ENCODE measurements around the gene CFAP126. TPM values are rescaled to one million over a fixed set of nuclear protein-coding genes. Genes with fewer than 3 reads are reported as not detected.

Gene CFAP126
- total and polyA plus RNA-seq, 2 of the 13 experiments (the other 11 are each of a cell fraction or from before 2014, with no cell fraction given) = not detected

DNA sequence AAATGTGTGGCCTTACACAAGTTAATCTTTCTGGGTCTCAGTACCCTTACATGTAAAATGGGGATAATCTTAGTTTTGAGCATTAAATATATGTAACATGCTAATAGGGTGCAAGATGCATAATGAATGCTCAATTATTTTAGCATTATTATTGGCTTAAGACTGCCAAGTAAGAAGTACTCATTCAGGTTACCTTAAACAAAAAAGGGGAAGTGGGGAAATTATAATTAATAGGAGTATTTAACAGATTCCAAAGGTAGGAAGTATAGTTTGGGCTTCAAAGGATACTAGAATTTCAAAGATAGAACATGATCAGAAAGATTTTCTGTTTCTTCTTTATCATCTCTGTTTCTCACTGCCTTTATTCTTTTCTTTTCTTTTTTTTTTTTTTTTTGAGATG is 5.8 kb upstream of the CFAP126 start:
- POLR2A ChIA-PET = interaction anchor here (1.1 kb wide), 1 partner anchor 60 kb away, joined by 3 read pairs; no protein-coding TSS in a partner anchor
- peaks cover 0 to under 1% of the 10 kb centered on the region in 2 experiments; a peak in 1 of 5 replicates for H3K36me3 ChIP-seq (replicated peaks in 1 of 2; ENCODE audit: control insufficient read depth in 1 of 2, insufficient read depth in 2 of 2, low read length in 2 of 2)
- H3K79me2 ChIP-seq (ENCODE audit: insufficient read depth, low read length) = no peaks in the 10 kb centered on the region
- H3K4me2 ChIP-seq (ENCODE audit: low read depth, low read length) = no peak overlapping the region
- H3K4me3 ChIP-seq (replicated peaks in 1 of 3; ENCODE audit: insufficient read depth in 1 of 3, low read depth in 2 of 3, low read length in 3 of 3) = no peak overlapping the region
- no peak for TF ChIP-seq FOXO1 (CRISPR knock-in tag; IDR thresholded peaks at IDR 0.05)
- TF ChIP-seq IKZF4 (CRISPR knock-in tag; IDR thresholded peaks at IDR 0.05; ENCODE audit: borderline replicate concordance, low read depth, not compliant biosample characterization) = no peak
- TF ChIP-seq, protein P1, sequence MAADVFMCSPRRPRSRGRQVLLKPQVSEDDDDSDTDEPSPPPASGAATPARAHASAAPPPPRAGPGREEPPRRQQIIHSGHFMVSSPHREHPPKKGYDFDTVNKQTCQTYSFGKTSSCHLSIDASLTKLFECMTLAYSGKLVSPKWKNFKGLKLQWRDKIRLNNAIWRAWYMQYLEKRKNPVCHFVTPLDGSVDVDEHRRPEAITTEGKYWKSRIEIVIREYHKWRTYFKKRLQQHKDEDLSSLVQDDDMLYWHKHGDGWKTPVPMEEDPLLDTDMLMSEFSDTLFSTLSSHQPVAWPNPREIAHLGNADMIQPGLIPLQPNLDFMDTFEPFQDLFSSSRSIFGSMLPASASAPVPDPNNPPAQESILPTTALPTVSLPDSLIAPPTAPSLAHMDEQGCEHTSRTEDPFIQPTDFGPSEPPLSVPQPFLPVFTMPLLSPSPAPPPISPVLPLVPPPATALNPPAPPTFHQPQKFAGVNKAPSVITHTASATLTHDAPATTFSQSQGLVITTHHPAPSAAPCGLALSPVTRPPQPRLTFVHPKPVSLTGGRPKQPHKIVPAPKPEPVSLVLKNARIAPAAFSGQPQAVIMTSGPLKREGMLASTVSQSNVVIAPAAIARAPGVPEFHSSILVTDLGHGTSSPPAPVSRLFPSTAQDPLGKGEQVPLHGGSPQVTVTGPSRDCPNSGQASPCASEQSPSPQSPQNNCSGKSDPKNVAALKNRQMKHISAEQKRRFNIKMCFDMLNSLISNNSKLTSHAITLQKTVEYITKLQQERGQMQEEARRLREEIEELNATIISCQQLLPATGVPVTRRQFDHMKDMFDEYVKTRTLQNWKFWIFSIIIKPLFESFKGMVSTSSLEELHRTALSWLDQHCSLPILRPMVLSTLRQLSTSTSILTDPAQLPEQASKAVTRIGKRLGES (CRISPR knock-in tag; IDR thresholded peaks at IDR 0.05; ENCODE audit: borderline replicate concordance) = no peak
- no peak for TF ChIP-seq JARID2 (CRISPR knock-in tag; IDR thresholded peaks at IDR 0.05; ENCODE audit: insufficient replicate concordance)
- TF ChIP-seq, protein P2, sequence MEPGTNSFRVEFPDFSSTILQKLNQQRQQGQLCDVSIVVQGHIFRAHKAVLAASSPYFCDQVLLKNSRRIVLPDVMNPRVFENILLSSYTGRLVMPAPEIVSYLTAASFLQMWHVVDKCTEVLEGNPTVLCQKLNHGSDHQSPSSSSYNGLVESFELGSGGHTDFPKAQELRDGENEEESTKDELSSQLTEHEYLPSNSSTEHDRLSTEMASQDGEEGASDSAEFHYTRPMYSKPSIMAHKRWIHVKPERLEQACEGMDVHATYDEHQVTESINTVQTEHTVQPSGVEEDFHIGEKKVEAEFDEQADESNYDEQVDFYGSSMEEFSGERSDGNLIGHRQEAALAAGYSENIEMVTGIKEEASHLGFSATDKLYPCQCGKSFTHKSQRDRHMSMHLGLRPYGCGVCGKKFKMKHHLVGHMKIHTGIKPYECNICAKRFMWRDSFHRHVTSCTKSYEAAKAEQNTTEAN (CRISPR knock-in tag; conservative IDR thresholded peaks at IDR 0.05) = no peak
- no peak for TF ChIP-seq ZNF577 (CRISPR knock-in tag; IDR thresholded peaks at IDR 0.05; ENCODE audit: borderline replicate concordance, low read depth)
- no peak for TF ChIP-seq SMAD3 (CRISPR knock-in tag; IDR thresholded peaks at IDR 0.05)
- DNase-seq (ENCODE audit: low spot score) (no peak), FAIRE-seq (no peak), ATAC-seq (no peak)
- in situ Hi-C loops (cut with HindIII; ENCODE audit: extremely low pct_ligation_motif_present, low pct_unique_long_range_greater_than_20kb) = no loop called here
- BruUV-seq (replicated peaks) = no TSS peak
- peaks cover 17% of the 10 kb centered on the region for H3K4me1 ChIP-seq (ENCODE audit: insufficient read depth, low read length)
- H3K9ac ChIP-seq (ENCODE audit: insufficient read depth, low read depth, low read length) = no peak overlapping the region
- no peak overlapping the region for H3K27ac ChIP-seq (ENCODE audit: extremely low read length, insufficient read depth, low read length)
- no peak overlapping the region for H2AFZ ChIP-seq (ENCODE audit: low read length)
- intact Hi-C loops (cut with micrococcal nuclease; ENCODE audit: unreplicated experiment) = no loop called here
- no peaks in the 10 kb centered on the region for H4K20me1 ChIP-seq (ENCODE audit: insufficient read depth, low read length)
- CTCF ChIA-PET (ENCODE audit: low intra/inter-chr PET ratio, low total read pairs) = interaction anchor here (1.4 kb wide), 1 partner anchor 181 kb away, joined by 7 read pairs; no protein-coding TSS in a partner anchor
- no peaks in the 10 kb centered on the region for H3K27me3 ChIP-seq (ENCODE audit: control insufficient read depth in 1 of 2, insufficient read depth in 2 of 2, low read length in 2 of 2)
- H3K9me3 ChIP-seq (ENCODE audit: low read length) = no peaks in the 10 kb centered on the region

Data from HepG2 (cell line).